ENCODE measurements around the gene MUC2. TPM values are rescaled to one million over a fixed set of nuclear protein-coding genes. Genes with fewer than 3 reads are reported as not detected.

Gene MUC2
- total RNA-seq, 1 donor from 2014 or later, result not detected

DNA sequence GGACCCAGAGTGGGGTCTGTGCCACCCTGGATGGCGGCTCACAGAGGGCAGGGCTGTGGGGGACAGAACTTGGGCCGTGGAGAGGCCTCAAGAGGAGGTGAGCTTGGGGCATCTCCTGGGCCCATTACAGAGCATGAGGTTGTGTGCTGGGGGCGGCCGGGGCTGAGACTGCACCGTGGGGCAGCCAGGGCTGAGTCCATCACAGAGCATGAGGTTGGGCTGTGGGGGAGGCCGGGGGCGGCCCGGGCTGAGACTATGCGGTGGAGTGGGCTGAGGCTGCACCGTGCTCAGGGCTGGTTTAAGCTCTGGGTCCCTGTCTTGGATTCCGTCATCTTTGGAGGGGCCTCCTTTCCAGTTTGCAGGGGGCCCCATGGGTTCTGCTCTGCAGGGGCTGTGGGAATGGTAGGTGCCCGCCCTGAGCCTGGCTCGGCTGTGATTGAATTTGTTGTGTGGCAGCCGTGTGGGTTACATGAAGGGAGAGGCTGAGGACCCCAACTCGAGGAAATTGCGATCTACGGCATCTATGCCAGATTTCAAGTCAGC lies 45.0 kb downstream of the MUC2 start:
- no peak overlapping the region for H3K27ac Mint-ChIP-seq
- H3K27ac ChIP-seq, result no peak overlapping the region
- peaks cover 14% of the 10 kb centered on the region for H3K27me3 Mint-ChIP-seq (ENCODE audit: insufficient read depth, low read depth)
- no peaks in the 10 kb centered on the region for H3K9me3 Mint-ChIP-seq
- H3K4me2 ChIP-seq, result no peak overlapping the region
- no peaks in the 10 kb centered on the region for H3K36me3 ChIP-seq
- H3K36me3 Mint-ChIP-seq, result no peaks in the 10 kb centered on the region
- no peak overlapping the region for H3K9ac ChIP-seq
- H2AFZ ChIP-seq (replicated peaks), result no peak overlapping the region
- peaks cover 6% of the 10 kb centered on the region for H3K27me3 ChIP-seq
- H3F3A ChIP-seq (ENCODE audit: low read depth), result no peaks in the 10 kb centered on the region
- H3K4me1 Mint-ChIP-seq, result no peaks in the 10 kb centered on the region
- H3K4me1 ChIP-seq, result no peaks in the 10 kb centered on the region
- no peak overlapping the region for H3K4me3 ChIP-seq
- H3K9me3 ChIP-seq (ENCODE audit: low read depth), result no peaks in the 10 kb centered on the region
- no peaks in the 10 kb centered on the region for H4K20me1 ChIP-seq (ENCODE audit: low read depth)
- no peak for TF ChIP-seq EZH2phosphoT487 (IDR thresholded peaks at IDR 0.05)
- TF ChIP-seq, protein P1, sequence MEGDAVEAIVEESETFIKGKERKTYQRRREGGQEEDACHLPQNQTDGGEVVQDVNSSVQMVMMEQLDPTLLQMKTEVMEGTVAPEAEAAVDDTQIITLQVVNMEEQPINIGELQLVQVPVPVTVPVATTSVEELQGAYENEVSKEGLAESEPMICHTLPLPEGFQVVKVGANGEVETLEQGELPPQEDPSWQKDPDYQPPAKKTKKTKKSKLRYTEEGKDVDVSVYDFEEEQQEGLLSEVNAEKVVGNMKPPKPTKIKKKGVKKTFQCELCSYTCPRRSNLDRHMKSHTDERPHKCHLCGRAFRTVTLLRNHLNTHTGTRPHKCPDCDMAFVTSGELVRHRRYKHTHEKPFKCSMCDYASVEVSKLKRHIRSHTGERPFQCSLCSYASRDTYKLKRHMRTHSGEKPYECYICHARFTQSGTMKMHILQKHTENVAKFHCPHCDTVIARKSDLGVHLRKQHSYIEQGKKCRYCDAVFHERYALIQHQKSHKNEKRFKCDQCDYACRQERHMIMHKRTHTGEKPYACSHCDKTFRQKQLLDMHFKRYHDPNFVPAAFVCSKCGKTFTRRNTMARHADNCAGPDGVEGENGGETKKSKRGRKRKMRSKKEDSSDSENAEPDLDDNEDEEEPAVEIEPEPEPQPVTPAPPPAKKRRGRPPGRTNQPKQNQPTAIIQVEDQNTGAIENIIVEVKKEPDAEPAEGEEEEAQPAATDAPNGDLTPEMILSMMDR (IDR thresholded peaks at IDR 0.05), result no peak
- no peak for TF ChIP-seq EZH2 (IDR thresholded peaks at IDR 0.05)
- no peaks in the 10 kb centered on the region for H3K79me2 ChIP-seq (ENCODE audit: low read depth)
- no peak for DNase-seq (ENCODE audit: low spot score)
- H3K4me3 Mint-ChIP-seq, result no peak overlapping the region

DNA sequence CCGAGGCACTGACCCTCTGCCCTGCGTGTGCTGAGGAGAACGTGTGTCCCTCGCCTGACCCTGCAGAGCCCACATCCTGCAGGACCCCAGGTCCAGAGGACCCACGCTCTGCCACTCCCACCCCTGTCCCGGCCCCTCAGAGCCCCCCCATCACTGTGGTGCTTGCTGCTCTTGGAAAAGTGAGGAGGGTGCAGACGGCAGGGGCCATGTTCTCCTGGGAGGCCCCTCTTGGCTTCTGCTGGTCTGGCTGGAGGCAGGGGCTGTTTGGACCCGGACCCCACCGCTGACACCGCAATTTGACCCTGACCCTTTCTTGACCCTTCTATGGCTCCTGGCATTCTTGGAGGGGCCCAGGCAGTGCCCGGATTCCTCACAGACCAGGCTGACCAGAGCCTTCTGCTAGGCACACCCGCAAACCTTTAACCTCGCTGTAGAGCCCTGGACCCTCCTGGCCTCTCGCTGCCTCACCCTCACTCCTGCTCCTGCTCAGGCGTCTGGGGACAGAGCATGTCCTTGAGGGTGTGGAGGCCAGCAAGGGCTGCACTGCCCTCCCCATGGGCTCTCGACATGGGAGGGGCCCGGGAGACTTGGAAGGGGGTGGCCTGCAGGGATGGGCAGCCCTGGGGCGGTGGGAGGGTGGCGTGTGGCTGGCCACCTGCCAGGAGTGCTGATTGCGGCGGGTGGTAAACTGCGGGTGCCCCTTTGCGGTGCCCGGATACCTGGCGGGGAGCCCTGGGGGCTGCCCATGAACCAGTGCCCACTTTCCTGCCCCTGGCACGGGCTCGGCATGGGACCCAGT lies 46.1 kb downstream of the MUC2 start:
- Histone ChIP-seq H2AFZ (replicated peaks) (no peak overlapping the region), H3K36me3 (no peaks in the 10 kb centered on the region), H3F3A (ENCODE audit: low read depth) (no peaks in the 10 kb centered on the region), H3K79me2 (ENCODE audit: low read depth) (no peaks in the 10 kb centered on the region), H3K9me3 (ENCODE audit: low read depth) (no peaks in the 10 kb centered on the region), H3K27me3 (peaks cover 3% of the 10 kb centered on the region), H3K9ac (no peak overlapping the region), H3K4me1 (no peaks in the 10 kb centered on the region), H3K27ac (no peak overlapping the region), H3K4me2 (no peak overlapping the region), H4K20me1 (ENCODE audit: low read depth) (no peaks in the 10 kb centered on the region), H3K4me3 (no peak overlapping the region)
- TF ChIP-seq EZH2 (IDR thresholded peaks at IDR 0.05) (no peak), EZH2phosphoT487 (IDR thresholded peaks at IDR 0.05) (no peak)
- TF ChIP-seq, protein P1 (IDR thresholded peaks at IDR 0.05), result no peak
- Mint-ChIP-seq H3K36me3 (no peaks in the 10 kb centered on the region), H3K9me3 (no peaks in the 10 kb centered on the region), H3K27ac (no peak overlapping the region), H3K27me3 (ENCODE audit: insufficient read depth, low read depth) (peaks cover 13% of the 10 kb centered on the region), H3K4me3 (no peak overlapping the region), H3K4me1 (no peaks in the 10 kb centered on the region)
- no peak for DNase-seq (ENCODE audit: low spot score)

DNA sequence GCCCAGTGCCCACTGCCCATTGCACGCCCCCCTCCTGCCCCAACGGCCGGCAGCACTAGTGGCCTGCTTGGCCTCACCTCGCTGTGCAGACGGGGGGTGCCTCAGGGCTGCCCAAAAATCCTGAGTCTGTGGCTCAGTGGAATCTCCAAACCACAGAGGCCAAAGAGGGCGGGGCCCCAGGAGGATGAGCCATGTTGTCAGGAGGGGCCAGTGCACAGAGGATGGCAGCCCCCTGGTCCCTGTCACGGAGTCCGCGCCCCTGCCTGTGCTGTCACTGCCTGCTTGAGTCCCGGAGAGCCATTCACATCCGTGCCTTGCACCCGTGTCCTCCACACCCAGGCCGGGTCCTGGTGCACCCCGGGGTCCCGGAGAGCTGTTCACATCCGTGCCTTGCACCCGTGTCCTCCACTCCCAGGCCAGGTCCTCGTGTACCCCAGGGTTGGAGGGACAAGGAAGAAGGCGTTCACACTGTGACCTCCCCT lies 46.7 kb downstream of the MUC2 start:
- no peaks in the 10 kb centered on the region for H3K4me1 Mint-ChIP-seq
- Histone ChIP-seq H3K4me3 (no peak overlapping the region), H4K20me1 (ENCODE audit: low read depth) (no peaks in the 10 kb centered on the region), H3K9me3 (ENCODE audit: low read depth) (no peaks in the 10 kb centered on the region), H3K4me2 (no peak overlapping the region), H3K79me2 (ENCODE audit: low read depth) (no peaks in the 10 kb centered on the region), H3K27ac (no peak overlapping the region), H2AFZ (replicated peaks) (no peak overlapping the region), H3K4me1 (no peaks in the 10 kb centered on the region), H3K27me3 (peaks cover 3% of the 10 kb centered on the region), H3K9ac (no peak overlapping the region), H3F3A (ENCODE audit: low read depth) (no peaks in the 10 kb centered on the region), H3K36me3 (no peaks in the 10 kb centered on the region)
- no peak for DNase-seq (ENCODE audit: low spot score)
- H3K4me3 Mint-ChIP-seq, result no peak overlapping the region
- no peaks in the 10 kb centered on the region for H3K9me3 Mint-ChIP-seq
- no peak overlapping the region for H3K27ac Mint-ChIP-seq
- peaks cover 13% of the 10 kb centered on the region for H3K27me3 Mint-ChIP-seq (ENCODE audit: insufficient read depth, low read depth)
- H3K36me3 Mint-ChIP-seq, result no peaks in the 10 kb centered on the region
- TF ChIP-seq, protein P1 (IDR thresholded peaks at IDR 0.05), result no peak
- TF ChIP-seq EZH2phosphoT487 (IDR thresholded peaks at IDR 0.05) (no peak), EZH2 (IDR thresholded peaks at IDR 0.05) (no peak)
